ENCODE results near the gene AFF1. TPM values are rescaled to one million over a fixed set of nuclear protein-coding genes. Genes with fewer than 3 reads are reported as not detected.

The AFF1 gene
- total RNA-seq, 4 donors from 2014 or later: 59.7 to 78.1 (median 65.9) TPM

- no peak overlapping the region for H3K4me3 ChIP-seq
- H3K27me3 ChIP-seq: no peaks in the 10 kb centered on the region
- no peak for ATAC-seq
- no peaks in the 10 kb centered on the region for H3K9me3 ChIP-seq
- no peak for TF ChIP-seq EP300 (IDR thresholded peaks at IDR 0.05)
- TF ChIP-seq CTCF (IDR thresholded peaks at IDR 0.05): no peak
- TF ChIP-seq POLR2A (IDR thresholded peaks at IDR 0.05): no peak
- TF ChIP-seq POLR2AphosphoS5 (IDR thresholded peaks at IDR 0.05): no peak
- H3K27ac ChIP-seq: peak overlapping the region in 3 of 4 donors; percentile 15 to 55 (median 22)
- peaks cover 0 to 31% of the 10 kb centered on the region in 2 donors for H3K36me3 ChIP-seq
- WGBS, 2 donors (ENCODE audit: low coverage in 1 of 2): 94 to 97% methylated on average over 5 to 12 of the region's 12 CpGs
- H3K4me1 ChIP-seq: peaks cover 14 to 72% (median 14%) of the 10 kb centered on the region in 3 donors
Measured at GRCh38 chr4:87086143-87086805, 151.5 kb downstream of the AFF1 start.

- peaks cover 0 to 36% of the 10 kb centered on the region in 2 donors for H3K36me3 ChIP-seq
- no peak overlapping the region for H3K4me3 ChIP-seq
- H3K4me1 ChIP-seq: peaks cover 6 to 69% (median 11%) of the 10 kb centered on the region in 3 donors
- TF ChIP-seq CTCF (IDR thresholded peaks at IDR 0.05) (no peak), EP300 (IDR thresholded peaks at IDR 0.05) (no peak), POLR2A (IDR thresholded peaks at IDR 0.05) (no peak), POLR2AphosphoS5 (IDR thresholded peaks at IDR 0.05) (no peak)
- 54 to 82% methylated on average over 1 of the region's 1 CpG for WGBS, 2 donors (ENCODE audit: low coverage in 1 of 2)
- H3K9me3 ChIP-seq: no peaks in the 10 kb centered on the region
- no peak for ATAC-seq
- H3K27ac ChIP-seq: peak overlapping the region in 3 of 4 donors; percentile 15 to 55 (median 22)
- no peaks in the 10 kb centered on the region for H3K27me3 ChIP-seq
Measured at GRCh38 chr4:87087015-87087414, 152.2 kb downstream of the AFF1 start.

GRCh38 chr4:87087420-87087819 is 152.6 kb downstream of the AFF1 start:
- WGBS, 2 donors (ENCODE audit: low coverage in 1 of 2): 13 to 70% methylated on average over 1 of the region's 1 CpG
- peaks cover 0 to 40% of the 10 kb centered on the region in 2 donors for H3K36me3 ChIP-seq
- H3K27me3 ChIP-seq: no peaks in the 10 kb centered on the region

GRCh38 chr4:87088186-87088585 is 153.4 kb downstream of the AFF1 start:
- H3K27ac ChIP-seq: no peak overlapping the region
- H3K4me3 ChIP-seq: no peak overlapping the region
- WGBS, 2 donors (ENCODE audit: low coverage in 1 of 2): 91 to 93% methylated on average over 3 to 8 of the region's 8 CpGs
- H3K9me3 ChIP-seq: no peaks in the 10 kb centered on the region
- ATAC-seq: no peak
- TF ChIP-seq POLR2A (IDR thresholded peaks at IDR 0.05): no peak
- H3K36me3 ChIP-seq: peaks cover 0 to 40% of the 10 kb centered on the region in 2 donors
- peaks cover 7 to 69% (median 13%) of the 10 kb centered on the region in 3 donors for H3K4me1 ChIP-seq
- H3K27me3 ChIP-seq: no peaks in the 10 kb centered on the region

More at GRCh38 chr4:87087420-87087819, 152.6 kb downstream of the AFF1 start:
- Histone ChIP-seq H3K9me3 (no peaks in the 10 kb centered on the region), H3K4me3 (no peak overlapping the region), H3K4me1 (peaks cover 3 to 69% (median 13%) of the 10 kb centered on the region in 3 donors), H3K27ac (peak overlapping the region in 3 of 4 donors; percentile 15 to 55 (median 22))
- TF ChIP-seq EP300 (IDR thresholded peaks at IDR 0.05) (no peak), CTCF (IDR thresholded peaks at IDR 0.05) (no peak), POLR2AphosphoS5 (IDR thresholded peaks at IDR 0.05) (no peak), POLR2A (IDR thresholded peaks at IDR 0.05) (no peak)
- ATAC-seq: no peak

GRCh38 chr4:87089368-87089767 is 154.6 kb downstream of the AFF1 start:
- H3K9me3 ChIP-seq: no peaks in the 10 kb centered on the region
- peaks cover 0 to 39% of the 10 kb centered on the region in 2 donors for H3K36me3 ChIP-seq
- H3K4me1 ChIP-seq: peaks cover 13 to 70% (median 19%) of the 10 kb centered on the region in 3 donors
- no peaks in the 10 kb centered on the region for H3K27me3 ChIP-seq
- no peak overlapping the region for H3K27ac ChIP-seq
- ATAC-seq: no peak
- 33 to 63% methylated on average over 3 of the region's 3 CpGs for WGBS, 2 donors (ENCODE audit: low coverage in 1 of 2)
- no peak overlapping the region for H3K4me3 ChIP-seq
- TF ChIP-seq POLR2A (IDR thresholded peaks at IDR 0.05) (no peak), EP300 (IDR thresholded peaks at IDR 0.05) (no peak), POLR2AphosphoS5 (IDR thresholded peaks at IDR 0.05) (no peak), CTCF (IDR thresholded peaks at IDR 0.05) (no peak)

Data from gastroesophageal sphincter (tissue), 4 donors.